GM21528 (cell line): ENCODE data around the gene NOC3L.
A peak's percentile ranks its signal among the peaks of the same experiment; 100 is the strongest.
"Not testable (repeated sequence)": the region's sequence is repeated elsewhere in the genome, so short reads cannot be mapped to it uniquely, and the experiment has no call there.

Experiments
- ATAC-seq: cut with Tn5 transposase; IDR thresholded peaks from one replicate; pipeline ENCODE4 v1.9.1; 2021; ENCODE audit warnings: mild to moderate bottlenecking, moderate library complexity; ENCODE audit not compliant: unreplicated experiment, low FRiP score

NOC3L gene, protein sequence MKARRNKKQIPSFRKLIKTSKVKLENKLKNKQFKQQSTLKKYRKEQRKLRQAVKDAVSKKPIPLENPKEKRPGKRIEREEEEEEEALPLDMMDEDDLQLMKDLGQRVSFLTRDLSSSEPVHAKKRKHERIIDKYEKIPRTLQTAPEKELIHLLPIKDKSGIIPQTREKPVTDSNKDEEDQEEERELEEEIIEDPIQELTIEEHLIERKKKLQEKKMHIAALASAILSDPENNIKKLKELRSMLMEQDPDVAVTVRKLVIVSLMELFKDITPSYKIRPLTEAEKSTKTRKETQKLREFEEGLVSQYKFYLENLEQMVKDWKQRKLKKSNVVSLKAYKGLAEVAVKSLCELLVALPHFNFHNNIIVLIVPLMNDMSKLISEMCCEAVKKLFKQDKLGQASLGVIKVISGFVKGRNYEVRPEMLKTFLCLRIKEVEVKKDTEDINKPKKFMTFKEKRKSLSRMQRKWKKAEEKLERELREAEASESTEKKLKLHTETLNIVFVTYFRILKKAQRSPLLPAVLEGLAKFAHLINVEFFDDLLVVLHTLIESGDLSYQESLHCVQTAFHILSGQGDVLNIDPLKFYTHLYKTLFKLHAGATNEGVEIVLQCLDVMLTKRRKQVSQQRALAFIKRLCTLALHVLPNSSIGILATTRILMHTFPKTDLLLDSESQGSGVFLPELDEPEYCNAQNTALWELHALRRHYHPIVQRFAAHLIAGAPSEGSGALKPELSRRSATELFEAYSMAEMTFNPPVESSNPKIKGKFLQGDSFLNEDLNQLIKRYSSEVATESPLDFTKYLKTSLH

DNA sequence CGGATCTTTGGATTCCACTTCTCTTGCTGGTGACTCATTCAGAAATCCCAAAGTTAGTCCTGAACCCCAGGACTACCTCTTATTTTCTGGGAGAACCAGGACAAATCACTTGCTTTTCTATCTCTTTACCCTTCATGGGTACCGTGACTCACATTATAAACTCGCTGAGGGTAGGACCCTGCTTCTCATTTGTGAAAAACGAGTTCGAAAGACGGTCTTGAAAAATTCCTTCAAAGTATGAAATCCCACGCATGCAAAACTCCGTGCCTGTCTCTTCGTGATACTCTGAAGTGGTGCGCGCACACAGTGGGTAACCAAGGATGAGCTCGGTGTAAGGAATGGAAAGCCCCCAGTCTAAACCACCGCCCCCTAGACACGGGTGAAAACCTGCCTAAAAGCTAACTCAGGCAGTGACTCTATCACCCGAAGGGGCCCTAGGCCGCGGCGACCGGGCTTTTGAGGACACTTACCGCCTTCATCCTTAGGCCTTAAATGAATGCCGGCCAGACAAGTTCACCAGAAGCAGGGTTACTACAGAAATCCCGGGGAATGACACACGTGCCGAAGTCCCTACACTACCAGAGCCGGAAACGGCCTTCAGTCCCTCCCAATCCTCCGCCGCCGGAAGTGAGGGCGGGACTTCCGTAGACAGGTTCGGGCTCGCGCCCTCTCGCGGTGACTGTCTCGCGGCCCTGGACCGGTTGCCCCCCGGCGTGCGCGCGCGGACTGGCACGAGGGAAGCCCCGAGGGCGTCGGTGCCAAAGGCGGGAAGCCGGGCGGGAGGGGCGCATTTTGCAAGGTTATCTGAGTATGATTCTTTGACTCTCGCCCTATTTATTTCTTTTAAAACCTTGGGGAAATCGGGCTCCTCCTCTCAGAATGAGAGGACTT, at the start of gene NOC3L:
TSS of gene NOC3L (minus strand) at position 580 of the 891 bp plus-strand sequence. CDS start at position 479, 101 bp downstream.
- peak; percentile 99 for ATAC-seq

DNA sequence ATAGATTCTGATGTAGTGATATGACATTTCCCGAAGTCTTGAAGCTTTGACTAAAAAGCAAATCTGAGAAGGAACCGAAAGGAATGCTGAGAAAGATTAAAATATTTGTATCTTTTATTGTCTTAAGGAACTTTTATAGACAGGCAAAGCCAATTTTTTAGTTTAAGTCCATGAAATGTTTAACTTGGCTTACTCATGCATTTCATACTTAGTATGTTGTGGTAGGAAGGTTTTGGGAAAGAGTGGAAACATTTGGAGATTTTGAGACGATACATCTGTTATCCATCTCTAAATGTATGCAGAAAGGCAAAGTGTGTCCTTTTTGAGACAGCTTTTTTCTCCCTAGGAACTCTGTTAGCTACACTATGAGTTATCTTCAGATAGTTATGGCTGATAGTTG, 49.7 kb upstream of the NOC3L start:
- ATAC-seq: no peak

DNA sequence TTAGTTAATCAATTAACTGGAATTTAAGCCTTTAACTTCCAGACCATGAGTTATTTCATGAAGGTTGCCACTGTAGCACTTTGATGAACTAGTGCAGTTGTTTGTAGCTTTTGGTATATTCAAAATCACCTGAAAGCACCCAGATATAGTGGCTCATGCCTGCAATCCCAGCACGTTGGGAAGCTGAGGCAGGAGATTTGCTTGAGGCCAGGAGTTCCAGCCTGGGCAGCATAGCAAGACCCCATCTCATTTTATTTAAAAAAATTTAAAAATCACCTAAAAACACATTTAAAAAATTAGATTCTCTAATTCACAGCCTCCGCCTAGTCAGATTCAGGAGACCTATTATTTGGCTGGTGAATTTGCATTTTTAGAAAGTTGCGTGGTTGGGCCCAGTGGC, 48.6 kb upstream of the NOC3L start:
- no peak for ATAC-seq

DNA sequence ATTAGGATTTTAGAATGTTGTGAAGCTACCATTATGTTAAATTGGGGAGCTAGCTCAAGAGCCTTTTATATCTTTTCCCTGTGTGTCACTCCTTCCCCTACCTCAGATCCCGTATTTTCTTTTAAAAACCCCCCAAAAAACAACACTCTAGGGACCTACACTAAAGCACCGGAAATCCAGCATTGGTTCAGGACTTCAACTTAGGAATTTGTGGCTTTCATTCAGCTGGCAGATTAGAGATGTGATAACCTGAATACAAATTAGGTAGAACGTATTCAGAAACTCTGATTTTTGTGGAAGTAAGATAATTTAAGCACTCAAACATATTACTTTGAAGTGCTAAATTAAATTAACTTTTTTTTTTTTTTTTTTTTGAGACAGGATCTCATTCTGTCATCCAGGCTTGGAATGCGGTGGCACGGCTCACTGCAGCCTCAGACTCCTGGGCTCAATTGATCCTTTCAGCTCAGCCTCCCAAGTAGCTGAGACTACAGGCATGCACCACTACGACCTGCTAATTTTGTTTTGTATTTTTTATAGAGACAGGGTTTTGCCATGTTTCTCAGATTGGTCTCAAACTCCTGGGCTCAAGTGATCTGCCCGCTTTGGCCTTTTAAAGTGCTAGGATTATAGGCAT, 46.4 kb upstream of the NOC3L start:
- ATAC-seq: no peak

DNA sequence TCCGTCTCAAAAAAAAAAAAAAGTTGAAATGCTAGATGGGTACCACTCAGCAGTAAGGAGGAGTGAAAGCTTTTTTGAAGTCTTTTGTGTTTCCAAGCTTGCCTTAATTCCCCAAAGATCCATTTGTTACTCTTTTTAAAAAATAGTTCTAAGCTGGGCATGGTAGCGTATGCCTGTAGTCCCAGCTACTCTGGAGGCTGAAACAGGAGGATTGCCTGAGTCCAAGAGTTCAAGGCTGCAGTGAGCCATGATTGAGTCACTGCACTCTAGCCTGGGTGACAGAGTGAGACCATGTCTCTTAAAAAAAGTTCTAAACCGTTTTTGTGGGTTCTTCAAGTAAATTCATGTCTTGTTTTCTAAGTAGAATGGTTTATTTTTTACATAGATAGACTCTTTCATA, 44.9 kb upstream of the NOC3L start:
- ATAC-seq: no peak

DNA sequence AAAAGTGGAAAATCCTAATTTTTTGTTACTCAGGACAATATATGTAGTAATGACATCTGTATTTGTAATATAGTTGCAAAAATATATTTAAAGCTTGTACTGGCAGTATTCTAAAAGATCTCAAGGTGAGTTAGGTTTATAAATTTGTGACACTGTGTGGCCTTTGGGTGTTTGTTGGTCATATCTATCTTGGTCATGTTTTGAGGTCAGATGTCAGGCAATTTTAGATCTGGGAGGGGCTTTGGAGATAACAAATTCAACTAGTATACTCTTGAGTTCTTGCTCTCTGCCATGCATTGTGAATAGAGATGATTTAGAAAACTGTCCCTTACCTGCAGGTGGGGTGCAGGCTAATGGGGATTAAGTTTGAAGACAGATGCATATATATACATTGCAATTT, 42.7 kb upstream of the NOC3L start:
- no peak for ATAC-seq

DNA sequence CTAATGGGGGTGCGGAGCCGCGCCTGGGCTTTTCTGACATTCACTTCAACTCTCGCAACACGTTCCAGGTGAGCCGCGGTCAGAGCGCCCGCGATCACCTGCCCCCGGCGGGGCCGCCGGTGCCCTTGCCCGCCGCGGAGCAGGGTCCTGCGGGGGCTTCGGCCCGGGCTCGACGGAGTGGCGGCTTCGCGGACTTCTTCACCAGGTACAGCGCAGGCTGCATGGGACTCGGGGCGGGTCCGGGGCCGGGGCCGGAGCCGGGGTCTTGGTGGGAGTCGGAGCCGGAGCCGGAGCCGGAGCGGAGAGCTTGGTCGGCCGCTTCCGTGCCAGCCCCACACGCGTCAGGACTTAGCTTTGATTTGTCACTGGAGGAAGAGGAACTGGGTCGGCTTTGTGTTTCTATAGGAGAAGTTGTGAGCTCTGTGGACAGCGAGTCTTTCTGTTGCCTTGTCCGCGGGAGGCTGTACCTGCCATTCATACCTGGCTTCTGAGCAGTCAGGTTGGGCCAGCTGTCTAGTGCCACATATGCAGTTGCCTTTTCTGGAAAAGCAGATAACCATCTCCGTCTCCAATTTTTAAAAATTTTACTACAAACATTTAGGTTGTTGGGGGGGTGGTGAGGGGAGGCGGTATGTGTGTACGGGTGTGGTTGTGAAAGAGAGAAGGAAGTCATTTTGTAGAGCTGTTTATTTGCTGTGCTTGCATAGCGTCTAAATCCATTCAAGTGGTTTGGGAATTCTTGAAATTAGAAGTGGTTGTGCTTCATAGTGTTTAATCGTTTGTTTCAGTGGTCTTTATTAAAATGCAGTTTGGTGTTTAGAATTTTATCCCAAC, 40.9 kb upstream of the NOC3L start:
- peak; percentile 76 for ATAC-seq

DNA sequence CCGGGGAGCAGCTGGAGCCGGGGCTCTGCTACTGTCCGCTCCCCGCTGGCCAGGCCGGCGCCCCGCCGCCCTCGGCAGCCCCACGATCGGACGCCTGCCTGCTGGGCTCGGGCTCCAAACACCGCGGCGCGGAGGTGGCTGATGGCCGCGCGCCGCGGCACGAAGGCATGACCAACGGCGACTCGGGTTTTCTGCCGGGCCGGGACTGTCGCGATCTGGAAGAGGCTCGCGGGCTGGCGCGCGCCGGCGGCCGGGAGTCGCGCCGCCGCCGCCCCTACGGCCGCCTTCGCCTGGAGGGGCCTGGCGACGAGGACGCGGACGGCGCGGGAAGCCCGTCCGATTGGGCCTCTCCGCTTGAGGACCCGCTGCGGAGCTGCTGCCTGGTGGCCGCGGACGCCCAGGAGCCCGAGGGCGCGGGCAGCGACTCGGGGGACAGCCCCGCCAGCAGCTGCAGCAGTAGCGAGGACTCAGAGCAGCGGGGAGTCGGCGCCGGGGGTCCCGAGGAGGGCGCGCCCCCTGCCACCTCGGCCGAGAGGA, 40.2 kb upstream of the NOC3L start:
- peak; percentile 29 for ATAC-seq

DNA sequence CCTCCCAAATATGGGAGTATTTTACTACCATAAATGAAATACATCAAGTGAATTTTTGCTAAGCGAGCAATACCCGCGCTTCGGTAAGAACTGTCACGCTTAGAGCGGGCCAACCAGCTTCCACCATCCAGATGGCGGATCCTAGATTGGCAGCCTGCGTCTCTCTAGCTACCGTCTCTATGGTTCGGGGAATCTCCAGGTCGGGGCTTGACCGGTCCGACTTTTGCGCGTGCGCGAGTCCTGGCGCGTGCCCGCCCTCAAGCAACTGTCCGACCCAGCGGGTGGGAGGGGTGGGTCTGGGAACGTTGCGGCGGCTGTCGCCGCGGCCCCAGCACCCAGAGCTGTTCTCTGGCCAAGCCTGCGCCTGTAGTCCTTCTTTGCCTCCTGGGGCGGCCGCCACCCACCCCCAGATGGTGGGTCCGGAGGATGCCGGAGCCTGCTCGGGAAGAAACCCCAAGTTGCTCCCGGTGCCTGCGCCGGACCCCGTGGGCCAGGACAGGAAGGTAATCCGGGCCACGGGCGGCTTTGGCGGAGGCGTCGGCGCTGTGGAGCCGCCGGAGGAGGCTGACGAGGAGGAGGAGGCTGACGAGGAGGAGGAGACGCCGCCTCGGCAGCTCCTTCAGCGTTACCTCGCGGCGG, 39.6 kb upstream of the NOC3L start, which contains the start of gene TBC1D12:
TSS of gene TBC1D12 (plus strand) at position 338 of the 639 bp plus-strand sequence. CDS start at position 411, 73 bp downstream.
- ATAC-seq: peak; percentile 66

DNA sequence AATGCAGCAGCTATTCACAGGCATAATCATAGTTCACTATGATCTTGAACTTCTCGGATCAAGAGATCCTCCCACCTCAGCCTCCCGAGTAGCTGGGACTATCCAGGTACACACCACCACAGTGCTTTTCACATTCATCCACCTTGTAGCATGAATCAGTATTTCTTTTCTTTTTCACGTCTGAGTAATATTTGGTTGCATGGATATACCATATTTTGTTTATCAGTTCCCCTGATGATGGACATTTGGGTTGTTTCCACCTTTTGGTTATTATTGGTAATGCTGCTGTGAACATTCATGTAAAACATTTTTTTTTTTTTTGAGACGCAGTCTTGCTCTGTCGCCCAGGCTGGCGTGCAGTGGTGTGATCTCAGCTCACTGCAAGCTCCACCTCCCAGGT, 36.0 kb upstream of the NOC3L start:
- no peak for ATAC-seq

DNA sequence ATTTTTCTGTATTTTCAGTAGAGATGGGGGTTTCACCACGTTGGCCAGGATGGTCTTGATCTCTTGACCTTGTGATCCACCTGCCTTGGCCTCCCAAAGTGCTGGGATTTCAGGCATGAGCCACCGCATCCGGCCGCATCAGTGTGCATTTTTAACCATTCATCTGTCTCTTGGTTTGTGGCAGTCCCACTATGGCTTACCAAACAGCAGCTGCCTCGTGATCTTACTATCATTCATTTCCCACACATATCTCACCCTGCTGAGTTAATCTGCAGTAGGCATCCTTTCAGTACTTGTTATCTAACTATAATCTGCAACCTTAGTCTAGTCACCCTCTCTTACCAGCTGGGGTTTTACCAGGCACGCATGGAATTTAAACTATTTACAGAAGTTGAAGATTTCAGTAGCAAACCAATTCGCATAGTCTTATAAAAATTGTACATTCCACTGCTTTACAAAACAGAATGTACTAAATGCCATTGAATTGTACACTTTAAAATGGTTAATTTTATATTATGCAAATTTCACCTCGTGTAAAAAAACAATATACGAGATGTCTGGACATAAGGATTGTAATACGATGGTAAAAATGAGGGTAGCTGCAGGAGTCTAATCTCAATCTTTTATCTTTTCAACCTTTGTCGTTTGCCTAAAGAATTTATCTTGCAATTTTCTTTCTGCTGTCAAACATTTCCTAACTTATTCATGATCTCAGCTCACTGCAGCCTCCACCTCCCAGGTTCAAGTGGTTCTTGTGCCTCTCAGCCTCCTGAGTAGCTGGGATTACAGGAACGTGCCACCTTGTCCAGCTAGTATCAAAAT, 35.0 kb upstream of the NOC3L start:
- ATAC-seq: no peak

DNA sequence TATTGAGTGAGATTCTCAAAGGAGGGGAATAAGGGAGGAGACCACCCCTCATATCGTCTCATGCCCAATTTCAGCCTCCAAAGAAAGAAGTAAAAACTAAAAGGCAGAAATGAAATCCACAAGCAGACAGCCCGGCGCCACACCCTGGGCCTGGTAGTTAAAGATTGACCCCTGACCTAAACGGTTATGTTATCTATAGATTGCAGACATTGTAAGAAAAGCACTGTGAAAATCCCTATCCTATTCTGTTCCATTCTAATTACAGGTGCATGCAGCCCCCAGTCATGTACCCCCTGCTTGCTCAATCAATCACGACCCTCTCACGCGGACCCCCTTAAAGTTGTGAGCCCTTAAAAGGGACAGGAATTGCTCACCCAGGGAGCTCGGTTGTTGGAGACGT, 29.4 kb upstream of the NOC3L start:
- ATAC-seq: not testable (repeated sequence)

DNA sequence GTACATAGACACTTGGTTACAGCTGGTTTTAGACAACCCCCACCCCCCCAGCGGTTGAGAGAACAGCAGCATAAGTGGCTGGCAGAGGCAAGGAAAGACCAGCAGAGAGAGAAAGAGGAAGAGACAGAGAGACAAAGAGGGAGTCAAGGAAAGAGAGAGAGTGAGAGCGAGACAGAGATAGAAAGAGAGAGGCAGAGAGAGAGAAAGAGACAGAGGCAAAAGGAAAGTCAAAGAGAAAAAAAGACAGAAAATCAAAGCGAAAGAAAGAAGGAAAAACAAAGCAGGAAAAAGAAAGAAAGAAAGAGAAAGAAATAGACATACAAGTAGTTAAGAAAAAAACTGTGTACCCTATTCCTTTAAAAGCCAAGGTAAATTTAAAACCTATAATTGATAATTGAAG, 23.0 kb upstream of the NOC3L start:
- ATAC-seq: not testable (repeated sequence)

DNA sequence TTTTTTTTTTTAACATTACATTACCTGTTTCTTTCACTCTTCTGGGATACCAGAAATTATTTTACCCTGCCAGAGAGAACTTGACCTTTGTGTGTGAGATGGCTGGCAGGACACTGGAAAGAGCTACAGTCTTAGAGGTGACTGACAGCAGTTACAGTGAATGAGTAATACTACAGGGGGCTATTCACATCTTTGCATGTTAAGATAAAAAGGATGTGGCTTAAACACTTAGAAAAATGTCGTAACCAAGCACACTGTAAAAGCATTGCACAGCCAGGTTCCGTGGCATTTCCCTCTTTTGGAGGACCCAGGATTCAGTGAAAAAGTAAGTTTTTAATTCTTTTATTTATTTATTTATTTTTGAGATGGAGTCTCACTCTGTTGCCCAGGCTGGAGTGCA, 20.8 kb upstream of the NOC3L start:
- no peak for ATAC-seq

DNA sequence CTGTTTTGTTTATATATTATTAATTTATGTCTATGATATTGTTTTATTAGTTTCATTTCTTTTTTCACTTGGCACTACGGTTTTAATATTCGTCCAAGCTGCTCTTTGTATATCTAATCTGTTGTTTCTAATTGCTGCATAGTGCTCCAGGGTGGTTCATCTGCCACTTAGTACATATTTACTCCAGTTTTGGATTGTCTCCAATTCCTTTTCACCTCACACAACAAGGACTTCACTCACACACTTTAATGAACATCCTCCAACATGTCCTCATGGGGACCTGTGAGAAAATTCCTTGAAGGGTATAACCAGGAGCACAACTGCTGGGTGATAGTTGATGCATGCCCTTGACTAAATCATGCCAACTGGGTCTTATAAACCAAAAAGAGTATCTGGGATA, 14.1 kb upstream of the NOC3L start:
- no peak for ATAC-seq

DNA sequence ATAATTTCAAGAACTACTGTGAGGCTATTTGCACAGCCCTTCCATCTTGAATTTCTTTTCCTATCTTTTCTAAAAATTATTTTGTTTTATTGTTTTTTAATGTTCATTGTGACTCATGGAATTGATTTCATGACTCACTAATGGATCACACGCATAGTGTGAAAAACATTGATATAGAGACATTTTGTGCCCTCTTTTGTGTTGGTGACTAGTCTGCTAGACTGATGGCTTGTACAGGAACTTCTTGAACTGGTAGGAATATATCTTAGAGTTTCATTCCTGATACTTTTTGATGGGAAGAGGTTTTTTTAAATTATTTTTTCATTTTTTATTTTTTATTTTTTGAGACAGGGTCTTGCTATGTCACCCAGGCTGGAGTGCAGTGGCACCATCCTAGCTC, 12.6 kb upstream of the NOC3L start:
- no peak for ATAC-seq

DNA sequence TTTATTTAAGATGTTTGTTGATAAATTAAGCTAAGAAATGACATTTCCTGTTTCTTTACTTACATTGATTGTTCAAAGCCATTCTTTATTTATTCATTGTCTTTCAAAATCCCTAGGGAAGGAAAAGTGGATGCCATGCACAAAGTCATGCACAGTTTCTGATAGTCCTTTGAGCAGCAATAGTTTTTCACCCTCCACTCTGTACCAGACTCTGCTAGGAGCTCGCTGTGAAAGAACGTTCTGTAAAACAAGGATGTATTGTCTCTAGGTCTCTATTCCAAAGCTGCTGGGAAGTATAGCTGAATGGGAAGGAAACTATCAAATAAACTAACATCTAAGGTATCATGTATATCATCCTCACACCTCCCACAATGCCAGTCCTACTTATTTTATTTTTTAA, 7.8 kb upstream of the NOC3L start:
- ATAC-seq: no peak

DNA sequence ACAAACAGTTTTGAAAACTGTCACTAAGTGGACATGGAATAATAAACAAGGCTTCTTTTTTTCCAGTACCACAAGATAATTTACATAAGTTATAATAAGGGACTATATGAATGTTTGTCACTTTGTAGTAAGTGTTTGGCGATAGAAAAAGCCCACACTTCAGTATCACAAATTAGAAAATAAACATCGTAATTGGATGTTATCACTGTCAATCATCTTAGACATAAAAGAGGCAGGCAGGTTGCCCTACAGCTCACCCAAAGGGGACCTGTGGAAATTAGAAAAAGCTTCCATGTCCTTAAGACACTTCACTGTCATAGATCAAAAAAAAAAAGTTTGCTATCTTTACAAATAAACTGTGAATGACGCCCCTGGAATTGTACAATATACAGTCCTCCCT, 3.6 kb upstream of the NOC3L start:
- no peak for ATAC-seq
